Progenitor cell of endocrine pancreas (in vitro differentiated cells): ENCODE data around the gene DCLK3. TPM values are rescaled to one million over a fixed set of nuclear protein-coding genes. Genes with fewer than 3 reads are reported as not detected.

Experiments
- DNase-seq: peaks from one replicate; pipeline ENCODE4 v3.0.0; 2021; ENCODE audit warnings: low spot score; ENCODE audit not compliant: unreplicated experiment
- H3K27ac Mint-ChIP-seq: 2 replicates; pipeline ENCODE4 v1.8.0; 2021; ENCODE audit warnings: mild to moderate bottlenecking, moderate library complexity, mixed read lengths
- H3K27me3 Mint-ChIP-seq: 2 replicates; pipeline ENCODE4 v1.8.0; 2021; ENCODE audit warnings: mixed read lengths
- H3K36me3 Mint-ChIP-seq: 2 replicates; pipeline ENCODE4 v1.8.0; 2022; ENCODE audit warnings: mixed read lengths; ENCODE audit not compliant: insufficient read depth
- H3K4me1 Mint-ChIP-seq: 2 replicates; pipeline ENCODE4 v1.8.0; 2021; ENCODE audit warnings: low read depth, mixed read lengths
- H3K4me3 Mint-ChIP-seq: 2 replicates; pipeline ENCODE4 v1.8.0; 2021; ENCODE audit warnings: low read depth, mild to moderate bottlenecking, moderate library complexity, mixed read lengths
- H3K9me3 Mint-ChIP-seq: 2 replicates; pipeline ENCODE4 v1.8.0; 2021; ENCODE audit warnings: low read depth, mixed read lengths
- total RNA-seq: library from RNA; stranded (reverse); gene quantifications from 2 replicates; pipeline ENCODE4 v1.2.1, GENCODE V29; 2021
- TF ChIP-seq, protein P1 (sequence below): fragments of 200-600 bp; sonication (generic); IDR thresholded peaks from one replicate; pipeline ENCODE4 v1.5.0; 2021; ENCODE audit warnings: antibody characterized with exemption, mild to moderate bottlenecking; ENCODE audit not compliant: unreplicated experiment

Gene DCLK3
- total RNA-seq, 1 donor from 2014 or later, result 0.12 TPM

GRCh38 chr3:36738702-36739101 lies 25.7 kb downstream of the DCLK3 start:
- no peak overlapping the region for H3K4me3 Mint-ChIP-seq

GRCh38 chr3:36736301-36736700 lies 28.1 kb downstream of the DCLK3 start:
- H3K4me1 Mint-ChIP-seq, result peaks cover 9% of the 10 kb centered on the region

More at GRCh38 chr3:36738702-36739101, 25.7 kb downstream of the DCLK3 start:
- H3K27ac Mint-ChIP-seq, result no peak overlapping the region
- H3K27me3 Mint-ChIP-seq, result peaks cover 12% of the 10 kb centered on the region
- no peak for DNase-seq
- no peaks in the 10 kb centered on the region for H3K9me3 Mint-ChIP-seq
- peaks cover 7% of the 10 kb centered on the region for H3K4me1 Mint-ChIP-seq
- TF ChIP-seq, protein P1, sequence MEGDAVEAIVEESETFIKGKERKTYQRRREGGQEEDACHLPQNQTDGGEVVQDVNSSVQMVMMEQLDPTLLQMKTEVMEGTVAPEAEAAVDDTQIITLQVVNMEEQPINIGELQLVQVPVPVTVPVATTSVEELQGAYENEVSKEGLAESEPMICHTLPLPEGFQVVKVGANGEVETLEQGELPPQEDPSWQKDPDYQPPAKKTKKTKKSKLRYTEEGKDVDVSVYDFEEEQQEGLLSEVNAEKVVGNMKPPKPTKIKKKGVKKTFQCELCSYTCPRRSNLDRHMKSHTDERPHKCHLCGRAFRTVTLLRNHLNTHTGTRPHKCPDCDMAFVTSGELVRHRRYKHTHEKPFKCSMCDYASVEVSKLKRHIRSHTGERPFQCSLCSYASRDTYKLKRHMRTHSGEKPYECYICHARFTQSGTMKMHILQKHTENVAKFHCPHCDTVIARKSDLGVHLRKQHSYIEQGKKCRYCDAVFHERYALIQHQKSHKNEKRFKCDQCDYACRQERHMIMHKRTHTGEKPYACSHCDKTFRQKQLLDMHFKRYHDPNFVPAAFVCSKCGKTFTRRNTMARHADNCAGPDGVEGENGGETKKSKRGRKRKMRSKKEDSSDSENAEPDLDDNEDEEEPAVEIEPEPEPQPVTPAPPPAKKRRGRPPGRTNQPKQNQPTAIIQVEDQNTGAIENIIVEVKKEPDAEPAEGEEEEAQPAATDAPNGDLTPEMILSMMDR, result no peak
- H3K36me3 Mint-ChIP-seq, result no peaks in the 10 kb centered on the region

GRCh38 chr3:36734742-36735141 lies 29.6 kb downstream of the DCLK3 start:
- H3K27ac Mint-ChIP-seq, result no peak overlapping the region
- peaks cover 2% of the 10 kb centered on the region for H3K27me3 Mint-ChIP-seq
- no peaks in the 10 kb centered on the region for H3K9me3 Mint-ChIP-seq
- DNase-seq, result no peak
- peaks cover 17% of the 10 kb centered on the region for H3K4me1 Mint-ChIP-seq
- TF ChIP-seq, protein P1, result no peak
- no peaks in the 10 kb centered on the region for H3K36me3 Mint-ChIP-seq
- H3K4me3 Mint-ChIP-seq, result no peak overlapping the region

More at GRCh38 chr3:36736301-36736700, 28.1 kb downstream of the DCLK3 start:
- Mint-ChIP-seq H3K4me3 (no peak overlapping the region), H3K27me3 (peaks cover 7% of the 10 kb centered on the region), H3K27ac (no peak overlapping the region), H3K36me3 (no peaks in the 10 kb centered on the region), H3K9me3 (no peaks in the 10 kb centered on the region)
- TF ChIP-seq, protein P1, result no peak
- DNase-seq, result no peak

DNA sequence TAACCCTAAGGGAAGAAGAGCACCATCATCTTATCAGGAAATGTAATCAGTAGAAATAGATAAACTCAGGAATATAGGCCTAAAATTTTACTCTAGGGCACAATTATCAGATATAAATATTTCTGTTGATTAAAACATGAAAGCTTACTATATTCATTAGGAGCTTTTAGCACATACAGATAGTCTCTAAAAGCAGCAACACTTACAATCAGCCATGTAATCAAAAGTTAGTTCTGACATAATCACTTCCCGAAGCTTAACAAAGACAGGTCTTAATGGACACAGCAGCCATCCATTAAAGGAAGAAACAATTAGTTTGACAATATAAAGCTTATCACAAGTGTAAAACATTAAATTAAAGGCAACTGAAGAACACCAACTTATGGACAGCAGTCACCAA lies 30.6 kb downstream of the DCLK3 start:
- DNase-seq, result no peak
- Mint-ChIP-seq H3K36me3 (no peaks in the 10 kb centered on the region), H3K4me3 (no peak overlapping the region), H3K9me3 (no peaks in the 10 kb centered on the region), H3K27ac (no peak overlapping the region), H3K27me3 (peaks cover 6% of the 10 kb centered on the region), H3K4me1 (peaks cover 17% of the 10 kb centered on the region)
- TF ChIP-seq, protein P1, result no peak

DNA sequence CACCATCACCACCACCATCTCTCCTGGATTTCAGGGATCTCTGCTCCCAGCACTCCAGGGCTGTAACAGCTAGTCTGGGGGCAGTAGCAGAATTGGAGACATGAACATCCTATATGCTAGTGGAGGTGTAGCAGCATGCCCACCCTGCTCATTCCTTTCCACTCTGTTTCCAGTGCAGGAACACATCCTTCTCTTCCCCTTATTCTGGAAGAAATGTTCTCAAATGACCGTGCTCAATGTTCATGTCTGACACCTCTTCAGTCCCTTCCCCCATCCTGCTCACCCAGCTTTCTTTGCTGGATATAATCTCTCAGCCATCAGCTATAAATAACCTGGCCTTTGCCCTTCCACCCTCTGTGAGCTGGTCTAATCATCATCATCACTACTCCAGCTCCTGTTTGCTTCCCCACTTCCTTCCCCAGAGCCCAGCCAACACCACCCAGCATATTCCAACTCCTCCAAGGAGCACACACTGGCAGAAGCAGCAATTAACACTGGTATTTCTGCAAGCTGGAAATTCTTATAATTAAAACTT lies 31.1 kb downstream of the DCLK3 start:
- no peaks in the 10 kb centered on the region for H3K9me3 Mint-ChIP-seq
- no peaks in the 10 kb centered on the region for H3K36me3 Mint-ChIP-seq
- H3K4me1 Mint-ChIP-seq, result peaks cover 17% of the 10 kb centered on the region
- DNase-seq, result no peak
- TF ChIP-seq, protein P1, result no peak
- H3K27me3 Mint-ChIP-seq, result peaks cover 6% of the 10 kb centered on the region
- no peak overlapping the region for H3K27ac Mint-ChIP-seq
- H3K4me3 Mint-ChIP-seq, result no peak overlapping the region
